Brain pericyte (primary cell): ENCODE data around the gene CACNA1E.

Source experiments
- DNase-seq: peaks from one replicate; pipeline ENCODE4 v3.0.0-alpha.2; 2012; ENCODE audit warnings: low read depth, low spot score

Gene CACNA1E

DNA sequence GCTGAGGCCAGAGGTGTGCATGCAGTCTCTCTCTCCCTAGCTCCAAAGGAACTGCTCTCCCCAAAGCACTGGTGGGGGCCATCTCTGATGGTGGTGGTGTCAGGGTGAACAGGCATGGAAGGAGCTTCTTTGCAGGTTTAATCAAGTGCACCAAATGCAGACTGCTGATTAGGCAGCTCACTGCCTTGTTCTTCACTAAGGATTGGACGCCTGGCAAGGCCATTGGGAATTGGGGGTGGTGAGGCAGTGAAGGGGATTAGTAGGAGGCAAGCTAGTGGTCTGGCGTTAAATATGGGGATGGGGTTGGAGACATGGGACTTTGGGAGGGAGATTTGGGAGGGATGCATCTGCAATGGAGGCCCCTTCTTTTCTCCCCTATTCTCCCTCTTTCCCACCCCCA is 1.5 kb downstream of the CACNA1E start:
- no peak for DNase-seq

DNA sequence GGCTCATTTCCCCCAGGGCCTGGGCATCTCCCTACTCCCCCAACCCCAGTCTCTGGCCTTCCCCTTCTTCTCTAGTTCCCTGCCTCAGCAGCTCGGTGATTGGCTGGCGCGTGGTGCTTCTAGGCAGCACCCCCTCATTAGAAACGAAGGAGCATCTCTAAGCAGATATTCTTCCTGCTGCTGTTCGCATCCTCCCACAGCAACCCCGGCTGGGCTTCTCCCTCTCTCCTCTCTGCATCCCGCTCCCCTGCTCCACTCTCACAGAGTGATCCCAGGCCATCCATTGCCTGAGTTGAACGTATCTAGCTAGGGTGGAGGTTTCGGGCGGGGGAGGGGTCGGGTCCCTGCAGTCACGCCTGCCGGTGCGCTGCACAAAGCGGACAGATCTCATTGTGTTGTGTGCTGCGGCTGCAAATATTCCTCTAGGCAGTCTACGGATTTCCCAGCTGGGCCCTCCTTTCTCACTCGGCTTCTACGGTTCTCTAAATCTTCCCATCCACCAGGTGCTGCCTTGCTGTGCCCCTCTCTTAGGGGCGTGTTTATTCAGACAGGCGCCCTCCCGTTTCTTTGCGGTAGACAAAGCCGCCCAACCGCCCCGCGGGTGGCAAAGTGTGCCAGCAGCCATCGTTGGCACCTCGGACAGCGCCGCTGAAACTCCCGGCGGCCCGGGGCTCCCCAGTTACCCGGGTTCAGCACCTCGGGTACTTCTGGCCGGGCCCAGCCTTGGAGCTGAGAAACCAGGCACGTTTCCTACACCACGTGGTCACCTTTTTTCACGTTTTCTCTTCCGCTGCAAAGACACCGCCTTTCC is 2.2 kb downstream of the CACNA1E start:
- no peak for DNase-seq

DNA sequence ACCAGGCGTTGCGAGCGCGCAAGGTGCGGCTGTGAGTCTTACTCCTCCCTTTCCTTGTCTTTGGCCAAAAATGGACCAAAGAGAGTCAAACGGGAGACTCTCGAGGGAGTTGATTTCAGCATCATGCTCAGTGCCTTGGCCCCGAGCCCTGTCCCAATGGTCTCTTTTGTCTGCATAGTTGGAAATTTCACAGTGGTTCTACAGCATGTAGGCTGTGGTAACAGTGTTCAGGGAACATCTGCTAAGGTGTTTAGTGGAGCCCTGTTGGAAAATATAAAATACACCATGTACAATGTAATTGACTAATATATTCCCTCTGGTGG is 2.7 kb downstream of the CACNA1E start:
- no peak for DNase-seq

DNA sequence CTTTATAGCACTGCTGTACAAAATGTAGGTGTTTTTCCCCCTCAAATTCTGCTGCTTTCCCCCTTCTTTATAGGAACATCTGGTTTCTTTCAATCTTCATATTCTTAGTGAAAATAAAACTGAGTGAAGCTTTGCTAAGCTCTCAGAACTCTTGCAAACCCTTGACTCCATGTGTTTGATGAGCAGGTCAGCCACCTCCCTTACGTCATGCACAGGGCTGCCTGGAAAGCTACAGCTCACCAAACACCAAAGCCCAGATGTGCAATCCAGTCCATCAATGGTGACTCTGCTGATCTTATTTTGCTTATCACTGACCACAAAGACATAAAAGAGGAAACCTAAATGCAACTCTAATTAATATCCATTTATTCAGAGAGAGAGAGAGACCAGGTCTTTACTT is 5.5 kb downstream of the CACNA1E start:
- DNase-seq: no peak

DNA sequence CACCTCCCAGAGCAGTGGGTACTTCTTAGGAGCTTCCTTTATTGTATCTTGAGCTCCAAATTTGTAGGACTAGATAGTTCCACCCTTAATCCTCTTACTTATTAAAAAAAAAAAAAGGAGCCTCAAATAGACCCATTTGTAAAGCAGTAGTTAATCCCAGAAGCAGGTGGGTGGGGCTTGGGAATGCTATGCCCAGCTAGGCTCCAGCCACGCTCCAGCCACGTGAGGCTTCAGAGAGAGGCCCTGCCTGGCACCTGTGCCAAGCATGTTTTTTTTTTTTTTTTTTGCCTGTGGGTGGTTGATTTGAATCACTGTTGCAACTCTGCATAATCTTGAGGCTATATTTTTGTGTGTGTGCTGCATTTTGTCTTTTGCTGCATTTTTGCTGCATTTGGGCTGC is 7.0 kb downstream of the CACNA1E start:
- no peak for DNase-seq

DNA sequence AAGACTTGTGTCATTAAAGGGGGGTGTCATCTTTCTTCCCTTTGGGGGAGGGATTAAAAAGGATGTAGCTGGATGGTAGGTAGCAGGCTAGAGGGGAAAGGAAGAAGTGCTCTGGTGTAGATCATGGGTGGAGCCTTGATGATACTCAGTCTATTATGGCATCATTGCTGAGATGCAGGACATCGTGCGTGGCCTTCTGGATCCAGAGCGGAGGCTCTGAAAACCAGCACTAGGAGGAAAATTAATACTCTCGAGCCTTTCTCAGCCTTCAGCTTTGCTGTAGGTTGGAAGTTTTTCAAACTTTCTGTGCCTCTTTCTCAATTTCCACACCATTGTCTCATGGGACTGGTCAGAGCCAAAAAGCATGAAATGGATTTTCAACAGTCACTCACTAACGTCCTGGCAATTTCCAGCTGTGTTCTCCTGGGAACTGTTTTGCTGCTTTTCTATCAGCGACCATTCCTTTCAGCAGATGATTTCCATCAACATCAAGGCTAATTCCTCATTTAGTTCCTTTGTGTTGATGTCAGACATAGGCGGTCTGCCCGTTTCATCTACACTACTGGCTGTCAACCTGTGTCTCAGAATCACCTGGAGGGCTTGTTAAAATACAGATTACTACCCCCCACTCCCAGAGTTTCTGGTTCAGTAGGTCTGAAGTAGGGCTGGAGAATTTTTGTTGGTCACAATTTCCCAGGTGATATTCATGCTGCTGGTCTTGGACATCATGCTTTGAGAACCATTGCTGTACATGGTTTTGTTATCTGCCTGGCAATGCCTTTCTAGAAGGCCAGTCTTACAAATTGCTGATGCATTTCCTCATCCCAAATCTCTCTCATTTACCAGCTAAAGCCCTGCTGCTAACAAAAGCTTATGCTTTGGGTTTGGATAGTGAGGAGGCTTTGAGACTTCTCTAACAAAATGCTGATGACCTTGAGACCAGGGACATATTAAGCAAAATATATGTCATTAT is 7.7 kb downstream of the CACNA1E start:
- DNase-seq: no peak

DNA sequence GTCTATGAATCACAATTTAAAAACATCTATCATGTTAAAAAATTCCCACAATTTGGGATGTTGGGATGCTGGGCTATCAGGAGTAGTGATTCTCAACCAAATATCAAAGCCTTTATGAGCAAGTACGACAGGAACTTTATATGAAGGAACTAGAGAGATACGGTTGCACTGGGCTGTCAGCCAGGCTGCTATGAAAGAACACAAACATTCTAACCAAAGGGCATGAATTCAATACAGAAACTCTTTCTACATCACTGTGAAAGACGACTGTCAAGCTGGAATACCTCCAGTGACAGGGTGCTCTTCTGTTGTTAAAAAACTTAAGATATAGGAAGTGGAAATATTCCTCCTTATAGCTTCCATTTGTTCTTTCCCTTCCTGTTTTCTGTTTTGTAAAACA is 9.8 kb downstream of the CACNA1E start:
- no peak for DNase-seq

DNA sequence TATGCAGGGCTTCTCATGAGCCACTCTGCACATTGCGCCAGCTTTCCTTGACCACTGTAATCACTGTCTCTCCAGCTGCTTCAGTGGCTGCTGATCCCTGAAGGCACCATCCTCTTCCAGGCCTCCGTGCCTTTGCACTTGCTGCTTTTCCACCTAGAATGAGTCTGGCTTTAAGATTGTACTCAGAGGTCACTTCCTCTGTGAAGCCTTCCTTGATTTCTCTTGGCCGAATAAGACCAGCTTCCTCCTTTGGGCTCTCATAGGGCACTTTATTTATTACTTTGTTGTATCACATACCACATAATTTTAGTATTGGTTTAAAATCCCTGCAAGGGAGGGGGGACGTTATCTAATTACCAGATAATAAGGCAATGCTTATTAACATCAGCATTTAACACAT is 10.6 kb downstream of the CACNA1E start:
- DNase-seq: no peak

DNA sequence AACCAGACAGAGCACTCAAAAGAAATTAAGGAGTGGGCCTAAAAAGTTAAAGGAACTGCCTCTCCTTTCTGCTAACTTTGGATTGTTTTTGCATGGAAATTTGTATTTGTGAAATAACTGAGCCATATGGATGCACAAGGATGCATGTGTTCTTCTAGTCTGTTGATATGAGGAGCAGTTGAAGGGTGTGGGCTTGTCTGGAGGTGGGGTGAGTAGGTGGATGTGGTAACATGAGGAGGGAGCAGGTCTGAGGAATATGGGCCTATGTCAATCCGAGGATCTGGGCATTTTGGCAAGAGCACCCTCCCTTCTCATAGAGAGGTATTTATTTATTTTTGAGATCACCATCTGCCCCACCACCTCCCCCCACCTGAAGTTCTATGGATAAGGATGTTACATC is 13.4 kb downstream of the CACNA1E start:
- DNase-seq: no peak

DNA sequence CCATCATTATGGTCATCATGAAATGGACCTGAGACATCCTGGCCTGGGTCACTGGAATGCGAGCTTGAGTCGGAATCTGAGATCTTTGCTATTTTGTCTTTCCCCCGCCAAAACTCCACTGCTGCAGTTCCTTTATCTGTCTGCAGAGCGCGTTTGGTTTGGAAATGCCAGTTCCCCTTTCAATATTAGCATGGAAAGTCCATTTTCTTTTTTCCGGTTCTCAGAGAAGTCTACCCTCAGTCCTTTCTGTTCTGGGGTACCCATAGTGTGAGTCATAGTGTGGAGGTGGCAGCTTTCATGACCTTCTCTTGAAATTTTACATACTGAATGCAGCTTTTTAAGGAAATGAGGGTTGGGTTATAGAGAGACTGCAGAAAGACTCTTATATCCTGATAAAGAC is 14.6 kb downstream of the CACNA1E start:
- no peak for DNase-seq

DNA sequence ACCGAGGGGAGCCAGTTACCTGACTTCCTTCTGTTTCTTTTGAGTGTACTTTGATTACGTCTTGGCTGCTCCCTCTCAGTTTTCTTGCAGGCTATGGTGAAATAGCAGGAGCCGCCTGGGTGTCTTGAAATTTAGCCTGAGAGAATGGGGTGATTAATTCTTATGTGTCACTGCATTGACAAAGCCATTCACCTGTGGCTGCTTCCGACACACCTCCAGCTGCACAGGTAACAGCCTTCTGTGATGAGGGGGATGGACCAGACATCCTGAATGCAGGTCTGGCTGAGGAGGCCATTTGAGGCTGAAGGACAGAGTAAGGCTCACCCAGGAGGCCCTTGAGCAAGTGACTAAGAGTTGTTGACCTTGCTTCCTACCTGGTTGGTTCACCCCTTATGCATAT is 16.5 kb downstream of the CACNA1E start:
- no peak for DNase-seq

DNA sequence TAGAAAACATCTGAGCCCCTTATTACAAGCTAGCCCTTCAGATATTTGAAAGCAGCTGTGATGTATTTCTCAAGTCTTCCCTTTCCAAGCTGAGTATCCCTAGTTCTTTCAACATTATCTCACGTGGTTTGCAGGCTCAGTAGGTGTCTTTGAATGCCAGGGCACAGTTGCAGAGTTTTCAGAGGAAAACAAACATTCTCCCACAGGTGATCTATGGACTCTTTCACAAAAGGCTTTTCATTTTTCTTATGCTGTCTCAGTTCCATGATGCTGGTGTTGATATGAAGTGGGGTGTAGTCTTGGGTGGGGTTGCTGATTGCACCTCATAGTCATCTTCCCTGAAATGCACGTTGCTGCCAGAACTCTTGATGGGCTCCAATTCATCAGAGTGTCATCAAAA is 17.3 kb downstream of the CACNA1E start:
- DNase-seq: no peak

DNA sequence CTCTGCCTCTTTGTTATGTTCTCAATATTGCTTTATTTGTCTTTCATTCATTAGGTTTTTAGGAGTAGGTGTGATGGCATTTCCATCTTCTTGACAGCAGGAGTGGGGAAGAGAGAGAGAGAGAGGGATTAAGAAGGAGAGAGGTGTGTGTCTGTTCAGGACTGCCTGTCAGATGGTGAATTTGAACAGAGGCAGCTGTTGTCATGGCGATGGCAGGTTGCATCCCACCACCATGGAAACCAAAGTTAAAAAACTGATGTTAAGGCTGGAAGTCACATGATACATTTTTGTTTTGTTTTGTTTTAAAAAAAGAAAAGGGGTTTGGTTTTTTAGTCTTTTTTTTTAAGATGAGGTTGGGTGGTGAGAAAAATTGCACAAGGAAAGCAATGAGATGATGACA is 18.3 kb downstream of the CACNA1E start:
- no peak for DNase-seq

DNA sequence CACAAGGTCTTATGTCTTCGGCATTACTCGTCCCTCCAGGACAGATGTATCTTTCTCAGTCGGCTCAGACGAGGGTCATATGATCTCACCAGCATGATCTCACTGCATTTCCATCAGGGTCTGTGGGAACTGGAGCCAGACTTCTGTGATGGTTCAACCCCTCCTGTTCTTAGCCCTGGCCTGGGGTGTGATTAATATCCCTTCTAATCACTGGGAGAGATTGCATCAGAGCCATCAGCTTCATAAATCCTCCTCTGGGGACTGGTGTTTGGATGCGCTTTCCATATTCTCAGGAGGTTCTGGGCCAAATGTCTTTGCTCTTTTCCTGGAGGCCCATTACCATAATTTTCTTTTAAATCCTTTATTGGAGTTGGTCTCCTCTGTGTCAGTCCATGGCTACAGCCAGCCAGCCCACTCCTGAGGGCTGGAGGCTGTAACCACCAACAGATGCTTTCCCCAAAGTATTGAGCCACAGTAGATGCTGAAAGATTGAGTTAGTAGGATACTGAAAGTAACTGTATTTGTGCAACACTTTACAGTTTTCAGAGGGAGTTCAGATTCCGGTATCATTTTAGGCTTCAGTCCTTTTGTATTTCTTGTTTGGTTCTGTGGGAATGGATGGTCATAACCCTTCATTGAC is 20.0 kb downstream of the CACNA1E start:
- DNase-seq: no peak

DNA sequence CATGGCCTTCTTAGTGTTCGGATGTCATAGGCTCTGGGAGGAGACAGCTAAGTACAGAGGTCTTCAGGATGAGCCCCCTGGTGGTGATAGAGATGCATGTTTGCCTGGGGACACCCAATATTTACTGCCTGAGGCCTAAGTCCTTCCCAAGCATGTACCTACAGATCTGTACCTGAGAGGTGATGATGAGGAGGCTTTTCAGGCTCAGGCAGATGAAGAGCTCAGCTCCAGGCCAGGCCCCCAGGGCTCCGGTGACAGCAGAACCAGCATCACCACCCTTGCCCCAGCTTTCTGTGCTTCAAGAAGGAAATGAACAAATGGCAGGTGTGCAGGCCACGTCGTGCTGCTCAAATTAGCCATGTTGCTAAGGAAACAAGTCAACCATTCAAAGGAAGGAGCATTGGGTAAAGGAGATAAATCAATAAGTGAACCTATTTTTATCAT is 21.1 kb downstream of the CACNA1E start:
- DNase-seq: no peak

DNA sequence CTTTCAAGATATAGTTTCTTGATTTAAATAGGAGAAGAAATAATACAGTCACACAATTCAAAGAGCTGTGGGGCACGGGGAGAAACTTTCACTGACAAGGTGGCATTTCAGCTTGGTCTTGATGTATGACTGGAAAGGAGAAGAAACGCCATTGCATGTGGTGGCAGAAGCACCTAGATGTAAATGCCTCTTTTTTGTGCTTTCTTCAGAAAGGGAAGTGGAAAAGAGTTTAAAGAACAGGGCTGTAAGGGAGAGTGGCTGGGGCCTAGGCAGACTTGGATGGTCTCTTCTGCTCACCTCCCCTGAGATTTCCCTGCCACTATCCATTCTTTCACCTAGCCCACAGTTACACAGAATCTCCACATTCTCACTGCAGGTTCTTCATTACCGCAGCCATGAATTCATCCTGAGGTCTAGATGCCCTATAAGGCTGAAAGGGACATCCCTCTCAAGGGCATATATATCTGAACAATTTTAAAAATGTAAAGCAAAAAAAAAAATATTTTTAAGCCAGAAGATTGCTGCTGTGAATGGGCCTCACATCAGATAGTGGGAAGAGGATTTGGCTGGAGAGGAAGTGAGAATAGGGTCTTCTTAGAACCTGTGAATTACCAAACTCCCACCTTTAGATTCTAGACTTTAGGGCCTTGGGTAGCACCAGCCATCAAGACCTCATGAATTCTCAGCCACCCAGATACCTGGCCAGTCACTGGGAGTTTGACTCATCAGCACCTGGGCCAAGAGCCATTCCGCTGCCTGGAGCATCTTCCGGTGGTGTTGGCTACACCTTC is 23.4 kb downstream of the CACNA1E start:
- no peak for DNase-seq

DNA sequence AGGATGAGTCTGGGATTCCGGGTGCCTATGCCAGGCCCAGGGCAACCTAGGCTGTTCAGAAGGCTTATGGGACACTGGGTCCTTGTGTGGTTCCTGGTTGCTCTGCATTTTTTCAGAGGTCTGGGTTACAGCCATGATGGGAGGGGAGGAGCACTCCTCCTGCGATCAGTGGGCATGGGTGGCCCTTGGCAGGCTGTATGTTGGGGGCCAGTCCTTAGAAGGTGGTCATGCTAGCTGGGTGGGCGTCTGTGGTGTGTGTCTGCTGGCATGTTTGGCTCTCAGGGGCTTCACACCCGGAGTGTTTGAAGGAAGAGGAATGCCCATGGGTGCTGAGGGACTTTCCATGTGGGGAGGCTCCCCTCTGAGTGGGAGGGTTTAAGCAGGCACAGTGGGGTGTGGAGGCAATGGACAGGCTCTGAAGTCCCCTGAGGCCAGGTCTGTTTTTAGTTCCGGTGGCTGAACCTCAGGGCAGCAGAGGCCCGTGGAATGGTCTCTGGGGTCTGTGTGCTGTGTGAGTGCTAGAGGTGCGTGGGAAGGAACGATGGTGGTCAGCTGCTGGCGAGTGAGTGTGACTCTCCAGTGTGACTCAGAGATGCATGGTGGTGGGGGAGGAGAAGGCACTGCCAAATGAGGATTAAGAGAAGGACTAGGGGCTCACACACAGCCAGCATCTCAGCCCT is 25.3 kb downstream of the CACNA1E start:
- no peak for DNase-seq

DNA sequence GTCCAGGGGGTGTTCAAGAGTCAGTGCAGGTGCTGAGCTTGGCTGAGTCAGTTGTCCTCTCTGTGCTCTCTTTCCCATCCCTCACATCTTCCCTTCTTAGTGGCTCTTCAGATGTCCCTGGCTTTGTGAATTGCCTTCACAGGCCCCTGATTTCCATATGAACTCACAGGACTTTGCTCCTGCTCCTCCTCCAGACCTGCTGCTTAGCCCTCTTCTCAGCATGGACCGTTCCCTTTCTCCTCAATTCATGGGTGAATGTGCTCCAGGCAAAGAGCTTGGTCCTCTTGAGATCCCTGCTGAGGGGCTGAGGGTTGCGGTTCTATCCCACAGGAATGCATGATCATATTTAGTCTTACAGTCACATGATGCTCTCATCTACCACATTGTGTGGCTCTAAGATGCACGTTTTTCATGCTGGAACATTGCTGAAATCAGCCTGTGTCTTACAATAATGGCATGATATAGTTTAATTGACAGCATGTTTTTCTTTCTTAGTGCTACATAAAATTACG is 30.5 kb downstream of the CACNA1E start:
- no peak for DNase-seq

DNA sequence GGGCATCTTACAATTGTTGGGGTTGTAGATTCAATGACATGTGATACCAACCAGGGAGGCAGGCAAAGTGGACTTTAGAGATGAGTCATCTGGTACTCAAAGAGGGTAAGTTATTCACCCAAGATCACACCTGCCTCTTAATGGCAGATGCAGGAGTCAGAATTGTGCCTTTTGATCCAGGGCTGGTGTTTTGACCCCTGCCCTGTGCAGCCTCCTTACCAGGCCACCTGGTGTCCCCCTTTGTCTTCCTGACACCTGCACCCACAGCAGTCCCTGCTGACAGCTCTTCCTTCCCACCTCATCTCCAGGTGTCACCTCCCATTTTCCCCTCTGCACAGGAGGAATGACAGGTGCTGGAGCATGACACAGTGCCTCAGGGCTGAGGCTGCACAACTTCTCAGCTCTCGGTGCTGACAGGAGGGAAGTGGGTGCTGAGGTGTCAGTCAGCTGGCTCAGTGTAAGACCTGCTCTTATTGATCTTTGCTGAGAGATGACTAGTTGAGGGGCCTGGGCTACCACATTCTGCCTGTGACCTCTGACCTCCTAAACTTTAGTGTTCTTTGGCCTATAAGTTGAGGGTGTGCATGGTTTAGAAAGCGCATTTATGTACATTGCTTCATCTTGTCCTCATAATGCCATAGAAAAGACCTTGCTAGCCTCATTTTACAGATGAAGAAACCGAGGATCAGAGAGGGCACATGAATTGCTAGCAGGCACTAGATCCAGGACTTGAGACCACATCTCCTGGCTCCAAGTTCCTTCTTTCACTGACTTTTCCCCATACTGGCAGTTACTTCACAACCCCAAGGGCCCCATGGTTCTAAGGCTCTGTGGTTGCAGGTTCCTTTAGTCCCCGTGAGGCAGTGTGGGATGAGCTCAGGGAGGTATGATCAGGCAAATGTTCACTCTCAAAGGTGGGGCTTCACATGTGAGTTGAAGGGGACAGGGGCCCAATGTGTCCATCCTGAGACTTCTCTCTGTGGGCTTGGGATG is 31.3 kb downstream of the CACNA1E start:
- no peak for DNase-seq

DNA sequence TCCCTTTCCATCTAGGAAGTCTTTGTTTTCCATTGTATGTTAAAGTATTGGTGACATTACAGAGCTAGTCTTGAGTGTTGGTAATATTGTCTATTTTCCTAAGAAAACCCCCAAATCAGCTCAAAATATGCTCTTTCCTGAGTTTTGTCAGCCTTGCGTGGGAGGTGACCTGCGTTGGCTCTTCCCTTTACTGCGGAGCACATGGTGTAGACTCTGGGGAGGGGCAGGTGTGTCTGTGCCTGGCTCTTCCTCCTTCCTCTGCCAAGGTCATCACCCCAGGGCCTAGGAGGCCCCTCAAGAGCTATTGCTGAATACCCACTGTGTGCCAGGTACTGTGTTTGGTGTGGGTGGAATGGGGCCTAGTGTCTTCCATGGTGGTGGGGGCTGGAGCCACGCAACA is 33.4 kb downstream of the CACNA1E start:
- no peak for DNase-seq
